ENCODE measurements around the gene TCP11. TPM values are rescaled to one million over a fixed set of nuclear protein-coding genes. Genes with fewer than 3 reads are reported as not detected.

The TCP11 gene
- total RNA-seq, 1 experiment from 2014 or later = not detected

DNA sequence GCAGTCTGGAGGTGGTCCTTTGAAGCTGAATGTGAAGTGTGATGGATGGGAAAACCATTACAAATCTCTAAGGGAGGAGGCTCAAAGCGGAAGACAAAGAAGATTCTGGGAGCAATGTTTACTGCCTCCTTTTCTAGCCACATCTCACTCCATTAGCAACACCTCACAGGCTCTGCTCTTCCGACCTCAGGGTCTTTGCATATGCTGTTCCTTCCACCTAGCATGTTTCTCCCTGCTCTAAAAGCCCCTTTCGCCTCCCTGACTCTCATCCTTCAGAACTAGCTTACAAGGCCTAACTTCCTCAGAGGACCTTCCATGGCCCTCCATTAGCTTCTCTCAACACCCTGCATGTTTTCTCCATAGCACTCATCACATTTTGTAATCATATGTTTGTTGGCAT, 4.6 kb upstream of the TCP11 start:
- peak overlapping the region; percentile 85 for H2AK5ac ChIP-seq (ENCODE audit: insufficient read length, low read length)
- no peak overlapping the region for H2BK15ac ChIP-seq (ENCODE audit: low read depth, low read length)
- H3K79me1 ChIP-seq (ENCODE audit: insufficient read depth, low read depth, low read length, poor library complexity, severe bottlenecking) = no peaks in the 10 kb centered on the region
- Mint-ChIP-seq H3K36me3 (ENCODE audit: insufficient read depth in 1 of 3, low read depth in 3 of 3) (no peaks in the 10 kb centered on the region), H3K4me1 (peaks cover 32 to 33% of the 10 kb centered on the region in 2 experiments), H3K27me3 (ENCODE audit: low read depth) (peaks cover 53% of the 10 kb centered on the region), H3K27ac (no peak overlapping the region), H3K4me3 (no peak overlapping the region), H3K9me3 (no peaks in the 10 kb centered on the region; a peak in 1 of 5 replicates)
- no peak overlapping the region for H3K27ac ChIP-seq (ENCODE audit: insufficient read length, low read depth, low read length)
- peaks cover 5% of the 10 kb centered on the region for H3K4me1 ChIP-seq (ENCODE audit: insufficient read depth, low read length)
- H2BK20ac ChIP-seq (ENCODE audit: low read depth, low read length, poor library complexity, severe bottlenecking) = no peak overlapping the region
- no peak overlapping the region for H4K5ac ChIP-seq (ENCODE audit: insufficient read length, low read depth, low read length)
- no CpG with 5 or more reads among the region's 3 CpGs for whole genome bisulfite sequencing (ENCODE audit: extremely low coverage, insufficient read length, low lambda C conversion rate)
- H2BK5ac ChIP-seq (ENCODE audit: insufficient read length, low read length) = no peak overlapping the region
- H3K14ac ChIP-seq (ENCODE audit: insufficient read depth, low read length) = no peak overlapping the region
- no peak overlapping the region for H4K8ac ChIP-seq (replicated peaks; ENCODE audit: insufficient read length, low read depth, low read length)
- no peak for TF ChIP-seq CTCF (conservative IDR thresholded peaks at IDR 0.05)
- H3K9ac ChIP-seq (ENCODE audit: extremely low read depth, insufficient read length, low read length) = no peak overlapping the region
- H4K91ac ChIP-seq (ENCODE audit: insufficient read length, low read depth, low read length) = no peak overlapping the region
- no peak overlapping the region for H3K4me2 ChIP-seq (ENCODE audit: insufficient read depth, insufficient read length, low read length)
- no peak overlapping the region for H2BK120ac ChIP-seq (ENCODE audit: low read depth, low read length, poor library complexity, severe bottlenecking)
- no peaks in the 10 kb centered on the region for H4K20me1 ChIP-seq (ENCODE audit: control insufficient read depth, insufficient read depth, insufficient read length)
- H2AFZ ChIP-seq (ENCODE audit: low read length) = no peak overlapping the region
- H3K23ac ChIP-seq (ENCODE audit: insufficient read length, low read depth, low read length) = no peak overlapping the region
- no peaks in the 10 kb centered on the region for H3K23me2 ChIP-seq (ENCODE audit: insufficient read length, low read depth, low read length, poor library complexity, severe bottlenecking)
- no peak overlapping the region for H2BK12ac ChIP-seq (ENCODE audit: insufficient read length, low read depth, low read length)
- H3K9me3 ChIP-seq (ENCODE audit: control insufficient read depth, low read depth, low read length) = no peaks in the 10 kb centered on the region
- no peak overlapping the region for H3K18ac ChIP-seq (ENCODE audit: insufficient read length, low read depth, low read length)
- H3K56ac ChIP-seq (ENCODE audit: insufficient read length, low read depth, low read length) = no peak overlapping the region
- no peaks in the 10 kb centered on the region for H3K79me2 ChIP-seq (ENCODE audit: insufficient read depth, low read length)
- H3K4ac ChIP-seq (ENCODE audit: low read depth, low read length) = no peak overlapping the region
- peaks cover 6% of the 10 kb centered on the region; the same call in 1 of the 2 replicates for H3K27me3 ChIP-seq (ENCODE audit: insufficient read depth, low read length)
- H3T11ph ChIP-seq (ENCODE audit: low read length) = no peak overlapping the region
- no peak for DNase-seq
